NCI-H1417 (cell line): ENCODE data around the gene CFTR.

Experiments used
- DNase-seq, 3 experiments: peaks; one replicate each; lab custom pipeline; 2025; lab: John Stamatoyannopoulos, UW

Gene CFTR

DNA sequence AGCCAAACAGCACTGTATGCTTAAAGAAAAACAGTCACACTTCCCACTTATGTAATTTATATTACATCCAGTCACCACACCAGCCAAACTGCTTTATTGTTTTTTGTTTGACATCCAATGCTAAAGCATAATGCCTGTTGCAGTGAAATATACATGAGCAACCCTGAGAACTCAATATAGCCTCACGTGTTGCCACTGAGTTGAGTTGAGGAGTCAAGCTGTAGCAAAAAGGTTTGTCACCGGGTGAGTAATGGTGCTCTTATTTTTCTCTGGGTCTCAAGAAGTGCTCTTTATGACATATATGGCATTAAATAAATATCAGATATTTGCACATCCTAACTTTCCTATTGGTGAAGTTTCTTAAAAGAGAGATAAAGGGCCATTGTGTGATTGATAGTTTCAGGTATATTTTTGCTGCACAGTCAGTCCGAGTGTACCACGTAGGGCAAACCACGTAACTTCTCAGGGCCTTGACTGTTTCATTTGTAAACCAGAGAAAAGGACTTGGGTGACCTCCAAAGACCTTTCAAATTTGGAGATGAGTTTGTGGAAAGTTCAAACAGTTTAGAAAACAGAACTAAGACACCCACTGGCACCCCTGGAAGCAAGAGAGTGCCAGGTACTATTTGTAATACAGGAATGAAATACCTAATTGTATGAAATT is 168.5 kb downstream of the CFTR start:
- no peak for DNase-seq

DNA sequence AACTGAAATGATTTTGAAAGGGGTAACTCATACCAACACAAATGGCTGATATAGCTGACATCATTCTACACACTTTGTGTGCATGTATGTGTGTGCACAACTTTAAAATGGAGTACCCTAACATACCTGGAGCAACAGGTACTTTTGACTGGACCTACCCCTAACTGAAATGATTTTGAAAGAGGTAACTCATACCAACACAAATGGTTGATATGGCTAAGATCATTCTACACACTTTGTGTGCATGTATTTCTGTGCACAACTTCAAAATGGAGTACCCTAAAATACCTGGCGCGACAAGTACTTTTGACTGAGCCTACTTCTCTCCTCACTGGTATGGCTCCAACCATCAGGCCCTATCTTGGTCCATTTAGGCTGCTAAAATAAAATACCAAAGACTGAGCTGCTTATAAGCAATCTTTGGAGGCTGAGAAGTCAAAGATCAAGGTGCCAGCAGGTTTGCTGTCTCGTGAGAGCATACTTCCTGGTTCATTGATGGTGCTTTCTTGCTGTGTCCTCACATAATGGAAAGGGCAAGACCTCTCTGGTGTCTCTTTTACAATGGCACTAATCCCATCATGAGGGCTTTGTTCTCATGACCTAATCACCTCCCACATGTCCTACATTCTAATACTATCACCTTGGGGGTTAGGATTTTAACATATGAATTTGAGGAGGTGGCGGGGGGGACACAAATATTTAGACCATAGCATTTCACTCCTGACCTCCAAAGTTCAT is 173.3 kb downstream of the CFTR start:
- DNase-seq, result no peak

- DNase-seq, result no peak
Observed at GRCh38 chr7:117654780-117655179, 175.0 kb downstream of the CFTR start.

DNA sequence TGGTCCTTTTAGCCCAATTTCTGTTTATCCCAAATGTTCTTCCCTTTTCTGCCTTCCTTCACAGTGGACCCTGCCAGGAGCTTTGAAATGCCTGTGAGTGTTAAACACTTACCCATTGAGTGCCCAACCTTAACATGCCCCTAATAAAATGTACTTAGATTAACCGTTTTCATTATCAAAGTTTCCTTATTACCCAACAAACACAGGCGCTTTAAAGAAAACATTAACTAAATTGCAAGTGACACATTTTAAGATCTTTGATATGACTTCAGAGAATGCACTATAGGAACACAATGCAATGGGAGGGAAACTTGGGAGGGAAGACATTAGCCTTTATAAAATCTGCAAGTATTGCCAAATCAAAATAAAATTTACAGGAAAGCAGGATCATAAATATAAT is 177.0 kb downstream of the CFTR start:
- no peak for DNase-seq

- DNase-seq, result no peak
Observed at GRCh38 chr7:117659531-117660011, 179.7 kb downstream of the CFTR start.

DNA sequence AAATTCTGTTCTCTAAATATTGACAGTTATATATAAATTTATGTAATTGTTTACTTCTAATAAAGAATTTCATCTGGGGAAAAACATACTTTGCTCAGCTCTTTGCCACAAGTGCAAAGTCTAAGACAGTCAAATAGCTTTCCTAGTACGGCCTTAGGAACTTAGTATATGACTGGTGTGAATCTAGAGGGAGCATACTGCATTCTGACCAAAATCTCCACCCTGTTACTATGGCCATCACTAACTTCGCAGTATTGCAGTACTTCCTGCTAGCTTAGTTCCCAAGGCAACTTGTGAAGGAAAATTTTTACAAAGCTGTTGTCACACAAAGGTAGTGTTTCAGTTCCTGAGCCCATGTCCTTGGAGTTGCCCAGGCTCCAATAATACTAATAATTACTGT is 181.5 kb downstream of the CFTR start:
- DNase-seq, result no peak

- no peak for DNase-seq
Observed at GRCh38 chr7:117664047-117664446, 184.2 kb downstream of the CFTR start.

DNA sequence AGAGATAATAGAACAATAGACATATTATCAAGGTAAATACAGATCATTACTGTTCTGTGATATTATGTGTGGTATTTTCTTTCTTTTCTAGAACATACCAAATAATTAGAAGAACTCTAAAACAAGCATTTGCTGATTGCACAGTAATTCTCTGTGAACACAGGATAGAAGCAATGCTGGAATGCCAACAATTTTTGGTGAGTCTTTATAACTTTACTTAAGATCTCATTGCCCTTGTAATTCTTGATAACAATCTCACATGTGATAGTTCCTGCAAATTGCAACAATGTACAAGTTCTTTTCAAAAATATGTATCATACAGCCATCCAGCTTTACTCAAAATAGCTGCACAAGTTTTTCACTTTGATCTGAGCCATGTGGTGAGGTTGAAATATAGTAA is 185.5 kb downstream of the CFTR start:
- no peak for DNase-seq

GRCh38 chr7:117666031-117666430 is 186.2 kb downstream of the CFTR start:
- DNase-seq, result no peak

- no peak for DNase-seq
Observed at GRCh38 chr7:117666689-117667088, 186.9 kb downstream of the CFTR start.

DNA sequence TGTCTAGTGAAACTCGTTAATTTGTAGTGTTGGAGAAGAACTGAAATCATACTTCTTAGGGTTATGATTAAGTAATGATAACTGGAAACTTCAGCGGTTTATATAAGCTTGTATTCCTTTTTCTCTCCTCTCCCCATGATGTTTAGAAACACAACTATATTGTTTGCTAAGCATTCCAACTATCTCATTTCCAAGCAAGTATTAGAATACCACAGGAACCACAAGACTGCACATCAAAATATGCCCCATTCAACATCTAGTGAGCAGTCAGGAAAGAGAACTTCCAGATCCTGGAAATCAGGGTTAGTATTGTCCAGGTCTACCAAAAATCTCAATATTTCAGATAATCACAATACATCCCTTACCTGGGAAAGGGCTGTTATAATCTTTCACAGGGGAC is 187.6 kb downstream of the CFTR start:
- no peak for DNase-seq

DNA sequence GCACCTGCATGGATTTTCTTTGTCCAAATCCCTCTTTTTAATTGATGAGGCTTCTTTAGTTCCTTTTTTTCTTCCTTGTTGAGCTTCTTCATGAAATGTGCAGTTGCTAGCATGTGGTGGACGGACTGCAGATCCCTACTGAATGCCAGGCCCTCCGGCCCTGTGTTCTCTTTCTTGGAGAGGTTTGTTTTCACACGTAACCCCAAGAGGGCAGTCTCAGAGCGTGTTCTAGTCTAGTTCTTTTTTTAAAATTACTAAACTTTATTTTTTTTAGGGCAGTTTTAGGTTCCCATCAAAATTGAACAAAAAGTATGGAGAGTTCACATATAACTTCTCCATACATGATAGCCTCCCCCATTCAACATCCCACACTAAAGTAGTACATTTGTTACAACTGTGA is 190.0 kb downstream of the CFTR start:
- no peak for DNase-seq

DNA sequence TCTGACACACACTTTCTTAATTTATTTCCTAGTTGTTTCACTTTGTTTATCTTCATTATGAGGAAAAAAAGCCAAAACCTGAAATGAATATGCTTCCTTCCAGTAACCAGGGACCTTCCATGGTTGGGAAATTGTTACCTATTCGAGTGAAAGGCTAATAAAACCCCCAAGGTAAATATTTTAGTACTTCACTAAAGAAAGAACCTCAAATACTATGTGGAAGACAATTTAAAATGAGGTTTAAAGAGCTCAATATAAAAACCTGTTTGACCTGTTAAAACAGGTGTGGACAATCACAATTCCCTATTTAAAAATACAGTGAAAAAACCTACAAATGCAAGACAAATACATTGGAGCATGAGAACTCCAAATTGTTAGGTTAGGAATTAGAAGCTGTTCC is 192.6 kb downstream of the CFTR start:
- peak in 1 of 3 experiments; percentile 72 for DNase-seq

DNA sequence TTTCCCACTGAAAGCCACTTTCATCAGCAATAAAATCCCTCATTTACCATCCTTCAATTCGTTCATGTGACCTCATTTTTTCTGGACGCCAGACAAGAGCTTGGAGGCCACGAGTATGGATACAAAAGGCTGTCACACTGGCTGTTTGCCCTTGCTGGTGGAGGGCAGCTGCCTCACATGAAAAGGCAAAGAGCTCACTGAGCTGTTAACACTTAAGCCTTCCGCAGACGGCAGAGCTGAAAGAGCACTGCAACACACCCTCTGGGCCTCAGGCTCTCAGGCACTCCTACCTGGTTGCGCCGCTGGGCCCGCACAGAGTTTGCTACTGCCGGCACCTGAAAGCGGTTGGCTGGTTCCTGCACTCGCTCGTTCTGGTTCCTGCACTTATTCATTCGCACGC is 193.5 kb downstream of the CFTR start:
- peak in 2 of 3 experiments; percentile 11 to 32 for DNase-seq

DNA sequence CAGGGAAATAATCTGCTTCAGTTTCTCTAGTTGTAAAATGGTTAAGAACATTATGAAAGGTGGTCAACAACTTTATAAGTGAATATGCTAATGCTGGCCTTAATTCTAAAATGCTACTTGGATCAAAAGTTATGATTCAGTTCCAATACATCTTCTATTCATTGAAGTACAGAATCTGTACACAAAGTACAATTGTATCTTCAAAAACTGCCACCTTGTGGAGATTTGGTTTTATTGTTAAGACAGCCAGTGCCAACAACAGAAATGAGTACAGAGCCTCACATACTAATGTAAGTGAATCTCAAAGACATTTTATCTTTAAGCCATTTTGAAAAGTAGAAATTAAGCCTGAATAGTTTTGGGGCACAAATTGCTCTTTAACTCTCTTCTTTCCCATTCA is 194.0 kb downstream of the CFTR start:
- DNase-seq, result peak in 2 of 3 experiments; percentile 48 to 59

GRCh38 chr7:117674617-117675016 is 194.8 kb downstream of the CFTR start:
- peak in 1 of 3 experiments; percentile 29 for DNase-seq

GRCh38 chr7:117675497-117676435 is 195.9 kb downstream of the CFTR start:
- no peak for DNase-seq

GRCh38 chr7:117679120-117679519 is 199.3 kb downstream of the CFTR start:
- no peak for DNase-seq

DNA sequence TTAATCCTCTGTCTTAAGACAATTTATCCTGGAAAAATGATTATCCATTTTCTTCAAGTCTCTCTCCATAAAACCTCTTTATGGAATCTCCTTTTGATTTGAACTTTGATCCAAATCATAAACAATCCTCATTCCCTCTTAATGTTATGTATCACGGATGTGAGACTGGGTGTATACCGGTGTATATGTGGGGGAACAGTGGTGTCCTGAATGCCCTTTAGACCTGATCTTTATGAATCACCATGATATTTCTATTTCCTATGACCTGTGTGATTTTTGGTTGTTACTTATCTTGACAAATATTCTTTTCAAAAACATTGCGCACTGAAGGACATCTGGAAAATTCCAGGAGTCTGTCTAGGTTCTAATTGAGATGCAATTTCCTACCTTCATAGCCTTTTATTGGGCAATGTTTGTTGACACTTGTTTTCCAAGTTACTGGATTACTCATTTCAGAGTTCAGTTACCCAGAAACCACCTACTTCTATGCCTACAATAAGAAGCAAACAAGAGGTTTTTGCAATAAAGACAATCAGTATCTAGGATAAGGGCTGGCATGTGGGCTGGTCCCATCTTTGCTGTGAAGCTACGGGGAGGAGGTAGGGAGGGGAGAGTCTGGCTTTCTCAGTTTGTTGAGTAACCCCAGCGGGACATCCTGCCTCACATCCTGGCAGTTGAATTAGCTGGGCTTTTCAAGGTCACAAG is 203.0 kb downstream of the CFTR start:
- DNase-seq, result no peak

- no peak for DNase-seq
Observed at GRCh38 chr7:117683430-117684175, 203.8 kb downstream of the CFTR start.

GRCh38 chr7:117685795-117686194 is 206.0 kb downstream of the CFTR start:
- DNase-seq, result no peak
